HUES48 (cell line): Measurements from ENCODE around the gene PDRG1.

ENCODE experiments used
- H3K27ac ChIP-seq: one replicate; pipeline ENCODE4 v1.7.0; 2013; ENCODE audit warnings: low read depth, low read length, inconsistent platforms
- H3K27me3 ChIP-seq: 2 replicates; pipeline ENCODE4 v1.6.1; 2013; ENCODE audit warnings: mild to moderate bottlenecking, low read length; ENCODE audit not compliant: control insufficient read depth, insufficient read depth
- H3K36me3 ChIP-seq: 2 replicates; pipeline ENCODE4 v1.6.1; 2013; ENCODE audit warnings: low read length; ENCODE audit not compliant: control insufficient read depth, insufficient read depth
- H3K4me1 ChIP-seq: 2 replicates; pipeline ENCODE4 v1.6.1; 2013; ENCODE audit warnings: mild to moderate bottlenecking, low read length; ENCODE audit not compliant: control insufficient read depth, insufficient read depth
- H3K4me3 ChIP-seq: 2 replicates; pipeline ENCODE4 v1.5.1; 2013; ENCODE audit warnings: mild to moderate bottlenecking, low read depth, low read length
- H3K9ac ChIP-seq: 2 replicates; pipeline ENCODE4 v1.6.1; 2013; ENCODE audit warnings: mild to moderate bottlenecking, low read depth, low read length, moderate library complexity
- H3K9me3 ChIP-seq: 2 replicates; pipeline ENCODE4 v1.6.1; 2013; ENCODE audit warnings: low read length; ENCODE audit not compliant: control insufficient read depth, insufficient read depth

PDRG1 gene

DNA sequence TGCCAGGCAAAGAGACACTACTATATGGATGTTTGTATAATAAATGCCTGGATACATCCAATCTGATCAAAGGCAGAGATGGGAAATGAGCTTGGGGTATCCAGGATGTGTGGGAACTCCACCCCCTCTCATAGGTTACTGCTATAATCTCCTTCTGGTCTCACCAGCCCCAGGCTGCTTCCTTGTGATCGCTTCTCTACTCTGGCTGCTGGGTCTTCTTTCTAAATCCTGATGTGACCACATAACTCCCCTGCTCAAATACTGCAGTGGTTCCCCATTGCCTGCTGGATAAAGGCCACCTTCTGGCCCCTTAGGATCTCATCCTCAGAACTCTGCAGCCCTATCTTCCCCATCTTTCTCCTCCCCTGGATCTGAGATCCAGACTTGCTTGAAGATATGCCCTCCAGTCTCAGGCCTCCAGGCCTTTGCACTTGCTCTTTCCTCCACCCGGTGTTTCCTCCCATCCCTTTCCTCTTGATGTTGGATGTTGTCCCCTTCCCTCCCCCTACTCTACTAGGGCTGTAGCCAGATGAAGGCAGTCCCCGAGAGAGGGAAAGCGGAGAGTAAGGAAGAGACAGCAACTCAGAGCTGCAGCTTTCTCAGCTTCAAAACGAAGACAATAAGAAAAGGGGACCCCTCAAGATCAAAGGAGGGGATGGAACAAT is 15.3 kb upstream of the PDRG1 start:
- H3K27ac ChIP-seq, result peak overlapping the region; percentile 41
- no peaks in the 10 kb centered on the region for H3K36me3 ChIP-seq
- H3K4me3 ChIP-seq, result peak overlapping the region; percentile 70
- peaks cover 6% of the 10 kb centered on the region for H3K4me1 ChIP-seq
- peaks cover 28% of the 10 kb centered on the region for H3K27me3 ChIP-seq
- no peaks in the 10 kb centered on the region for H3K9me3 ChIP-seq
- no peak overlapping the region for H3K9ac ChIP-seq

DNA sequence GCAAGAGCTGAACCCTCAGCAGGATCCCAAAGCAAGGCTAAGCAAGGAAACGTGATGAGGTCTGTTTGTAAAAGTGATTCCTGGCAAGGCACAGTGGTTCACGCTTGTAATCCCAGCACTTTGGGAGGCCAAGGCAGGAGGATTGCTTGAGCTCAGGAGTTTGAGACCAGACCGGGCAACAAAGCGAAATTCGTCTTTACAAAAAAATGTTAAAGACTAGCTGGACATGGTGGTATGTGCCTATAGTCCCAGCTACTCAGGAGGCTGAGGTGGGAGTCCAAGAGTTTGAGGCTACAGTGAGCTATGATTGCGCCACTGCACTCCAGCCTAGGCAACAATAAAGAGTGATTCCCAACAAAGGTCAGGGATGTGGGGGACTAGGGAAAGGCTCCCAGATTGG is 12.0 kb upstream of the PDRG1 start:
- Histone ChIP-seq H3K9ac (no peak overlapping the region), H3K9me3 (no peaks in the 10 kb centered on the region), H3K27me3 (peaks cover 20% of the 10 kb centered on the region), H3K36me3 (no peaks in the 10 kb centered on the region), H3K4me1 (peaks cover 8% of the 10 kb centered on the region), H3K27ac (no peak overlapping the region), H3K4me3 (no peak overlapping the region)

DNA sequence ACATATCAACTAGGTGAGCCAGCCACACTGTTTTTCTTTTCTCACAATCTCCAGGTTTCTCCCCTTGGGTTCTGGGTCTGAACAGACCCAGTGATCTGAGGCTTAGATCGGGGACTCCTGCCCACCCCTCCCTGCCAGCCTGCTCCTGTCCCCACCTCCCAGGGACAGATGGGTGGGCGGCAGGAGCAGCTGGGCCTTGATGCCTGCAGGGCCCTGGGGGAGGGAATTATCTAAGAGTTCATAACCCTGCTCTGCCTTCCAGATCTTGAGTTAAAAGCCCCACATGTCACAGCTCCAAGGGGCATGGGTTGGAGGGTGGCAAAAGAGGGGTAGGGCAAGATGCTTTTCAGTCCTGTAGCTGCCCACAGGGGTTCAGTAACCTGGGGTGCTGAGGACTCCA is 10.9 kb upstream of the PDRG1 start:
- no peaks in the 10 kb centered on the region for H3K9me3 ChIP-seq
- no peak overlapping the region for H3K27ac ChIP-seq
- H3K36me3 ChIP-seq, result no peaks in the 10 kb centered on the region
- no peak overlapping the region for H3K9ac ChIP-seq
- no peak overlapping the region for H3K4me3 ChIP-seq
- peaks cover 8% of the 10 kb centered on the region for H3K4me1 ChIP-seq
- H3K27me3 ChIP-seq, result peaks cover 16% of the 10 kb centered on the region; the same call in 1 of the 2 replicates

DNA sequence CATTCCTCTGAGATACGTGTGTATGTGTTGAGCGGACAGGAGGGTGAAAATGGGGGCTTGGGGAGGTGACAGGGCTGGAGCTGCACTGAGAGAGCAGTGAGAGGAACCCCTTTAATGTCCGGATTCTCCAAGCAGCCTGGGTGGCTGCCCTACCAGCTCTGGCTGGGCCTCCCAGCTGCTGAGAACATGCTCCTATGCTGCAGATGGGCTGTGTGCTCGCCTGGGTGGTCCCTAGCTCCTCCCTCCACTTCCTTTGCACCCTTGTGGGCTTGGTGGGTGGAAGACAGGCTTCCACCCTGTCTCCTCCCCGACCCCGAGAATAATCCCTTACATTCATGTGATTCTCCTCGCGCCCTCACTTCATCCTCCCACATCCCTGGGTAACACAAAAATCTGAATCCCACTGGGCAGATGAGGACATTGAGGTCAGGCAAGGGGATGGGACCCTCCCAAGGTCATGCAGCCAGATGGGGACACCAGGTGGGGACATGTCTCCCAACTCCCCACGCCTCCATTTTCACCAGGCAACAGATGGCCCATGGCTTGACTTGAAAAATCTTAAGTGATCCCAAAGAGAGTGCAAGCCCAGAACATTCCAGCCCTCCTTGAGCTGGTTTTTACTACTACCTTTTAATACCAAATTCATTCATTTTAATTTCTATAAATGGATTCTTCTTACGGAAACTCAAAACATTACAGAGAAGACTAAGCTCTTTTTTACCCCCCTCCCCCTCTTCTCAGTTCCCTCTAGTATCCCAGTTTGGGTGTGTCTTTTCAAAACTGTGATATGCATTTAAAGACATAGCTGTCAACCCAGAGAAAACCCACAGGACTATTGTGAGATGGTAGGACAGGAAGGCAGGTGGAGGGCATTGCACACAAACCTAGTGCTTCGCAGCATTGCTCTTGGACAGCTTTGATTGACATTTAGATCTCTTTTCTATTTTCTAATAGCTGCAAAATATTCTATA is 5.0 kb upstream of the PDRG1 start:
- Histone ChIP-seq H3K4me3 (no peak overlapping the region), H3K9me3 (no peaks in the 10 kb centered on the region), H3K27ac (no peak overlapping the region), H3K4me1 (0 out of 2 replicates have a peak, but pooled peaks cover 3% of the 10 kb centered on the region), H3K27me3 (0 out of 2 replicates have a peak, but pooled peaks cover 3% of the 10 kb centered on the region), H3K9ac (no peak overlapping the region), H3K36me3 (no peaks in the 10 kb centered on the region)

DNA sequence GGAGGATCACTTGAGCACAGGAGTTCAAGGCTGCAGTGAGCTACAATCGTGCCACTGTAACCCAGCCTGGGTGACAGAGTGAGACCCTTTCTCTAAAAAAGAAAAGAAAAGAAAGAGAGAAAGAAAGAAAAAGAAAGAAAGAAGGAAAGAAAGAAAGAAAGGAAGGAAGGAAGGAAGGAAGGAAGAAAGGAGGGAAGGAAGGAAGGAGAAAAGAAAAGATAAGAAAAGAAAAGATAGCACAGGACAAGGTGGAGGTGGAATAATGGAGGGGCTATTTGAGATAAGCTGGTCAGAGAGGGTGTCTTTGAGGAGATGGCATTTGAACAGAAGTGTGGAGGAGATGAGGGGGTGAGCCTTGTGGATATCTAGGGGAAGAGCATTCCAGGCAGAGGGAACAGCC is 2.7 kb upstream of the PDRG1 start:
- 0 out of 2 replicates have a peak, but pooled peaks cover 3% of the 10 kb centered on the region for H3K27me3 ChIP-seq
- no peak overlapping the region for H3K4me3 ChIP-seq
- peaks cover 8% of the 10 kb centered on the region for H3K4me1 ChIP-seq
- H3K36me3 ChIP-seq, result peaks cover 10% of the 10 kb centered on the region
- H3K9me3 ChIP-seq, result no peaks in the 10 kb centered on the region
- no peak overlapping the region for H3K27ac ChIP-seq
- no peak overlapping the region for H3K9ac ChIP-seq

DNA sequence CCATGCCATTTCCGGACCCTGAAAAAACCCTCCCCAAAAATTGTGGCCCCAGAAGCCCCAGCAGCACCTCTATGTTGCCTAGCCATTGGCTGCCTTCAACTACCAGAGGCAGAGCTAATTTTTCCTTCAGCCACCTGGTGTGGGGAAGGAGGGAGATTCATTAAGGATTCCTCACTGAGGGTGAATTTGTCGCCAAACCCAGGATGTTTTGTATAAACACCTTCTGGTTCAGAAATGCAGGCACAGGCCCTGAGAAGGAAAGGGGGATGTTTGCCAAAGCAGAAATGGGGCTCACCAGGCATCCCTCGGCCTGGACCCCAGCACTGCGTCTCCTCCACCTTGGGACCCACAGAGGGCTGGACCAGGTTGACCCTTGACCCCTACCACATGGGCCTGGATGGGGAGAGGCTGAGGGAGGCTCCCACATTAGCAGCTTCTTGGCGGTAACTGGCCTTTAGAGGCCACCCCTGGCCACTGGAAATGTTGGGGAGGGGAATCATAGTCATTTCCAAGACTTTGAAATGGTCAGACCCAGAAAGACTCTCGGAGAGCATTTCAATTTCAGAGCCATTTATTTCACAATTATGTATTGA is 1.8 kb upstream of the PDRG1 start:
- H3K9ac ChIP-seq, result no peak overlapping the region
- H3K27ac ChIP-seq, result no peak overlapping the region
- H3K36me3 ChIP-seq, result peaks cover 19% of the 10 kb centered on the region
- H3K9me3 ChIP-seq, result no peaks in the 10 kb centered on the region
- peaks cover 7% of the 10 kb centered on the region for H3K4me1 ChIP-seq
- 0 out of 2 replicates have a peak, but pooled peaks cover 3% of the 10 kb centered on the region for H3K27me3 ChIP-seq
- H3K4me3 ChIP-seq, result no peak overlapping the region

DNA sequence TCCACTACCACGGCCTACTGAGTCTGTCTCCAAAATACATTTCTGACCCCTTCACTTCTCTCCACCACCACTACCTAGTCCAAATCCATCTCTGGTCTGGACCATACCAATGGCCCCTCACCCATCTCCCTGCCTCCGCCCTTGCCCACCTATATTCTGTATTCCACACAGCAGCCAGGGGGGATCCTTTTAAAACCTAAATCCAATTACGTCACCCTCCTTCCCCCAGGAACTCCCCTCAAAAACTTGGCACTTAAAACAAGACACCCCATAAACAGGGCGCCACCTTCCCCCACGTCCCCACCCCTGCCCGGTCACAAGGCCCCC is 680 bp downstream of the PDRG1 start:
- Histone ChIP-seq H3K27me3 (no peaks in the 10 kb centered on the region), H3K27ac (peak overlapping the region; percentile 73), H3K4me1 (peaks cover 7% of the 10 kb centered on the region), H3K9me3 (no peaks in the 10 kb centered on the region), H3K9ac (peak overlapping the region; percentile 77), H3K4me3 (peak overlapping the region; percentile 94), H3K36me3 (peaks cover 44% of the 10 kb centered on the region)

DNA sequence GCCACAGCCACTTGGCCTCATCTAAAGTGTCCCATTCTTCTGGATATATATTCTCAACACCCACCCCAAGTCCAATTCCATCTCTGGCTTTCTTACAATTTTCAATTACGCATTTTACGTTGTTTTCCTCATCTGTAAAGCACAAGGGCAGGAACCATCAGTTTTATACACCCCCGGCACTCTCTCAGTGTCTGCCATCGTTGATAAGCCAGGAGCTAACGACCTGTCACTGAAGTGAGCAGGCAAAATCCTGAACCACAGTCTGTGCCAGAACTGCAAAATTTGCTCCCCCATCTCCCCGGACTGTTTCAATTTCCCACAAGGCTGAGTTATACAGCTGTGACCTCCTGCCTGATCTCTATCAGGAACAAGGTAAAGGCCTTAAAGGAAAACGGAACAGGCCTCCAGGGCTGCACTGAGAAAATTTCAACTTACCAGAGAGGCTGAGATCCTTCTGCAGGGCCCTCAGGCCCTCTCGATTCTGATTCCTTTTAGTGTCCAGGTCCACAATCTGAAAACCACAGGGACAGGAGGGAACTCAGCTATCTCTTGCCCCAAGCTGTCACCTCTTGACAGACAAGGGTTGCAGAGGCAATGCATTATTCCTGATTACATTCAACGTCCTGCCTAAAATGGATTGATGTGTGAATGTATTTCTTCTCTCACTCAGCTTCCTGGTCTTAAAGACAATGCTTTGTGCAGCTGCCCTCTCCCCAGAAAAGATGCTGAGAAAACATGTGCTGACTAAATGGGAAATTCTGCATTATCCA is 1.8 kb downstream of the PDRG1 start:
- H3K4me3 ChIP-seq, result peak overlapping the region; percentile 94; the same call in 1 of the 2 replicates
- H3K9me3 ChIP-seq, result no peaks in the 10 kb centered on the region
- peaks cover 55% of the 10 kb centered on the region for H3K36me3 ChIP-seq
- H3K27ac ChIP-seq, result no peak overlapping the region
- no peak overlapping the region for H3K9ac ChIP-seq
- no peaks in the 10 kb centered on the region for H3K27me3 ChIP-seq
- peaks cover 7% of the 10 kb centered on the region for H3K4me1 ChIP-seq

DNA sequence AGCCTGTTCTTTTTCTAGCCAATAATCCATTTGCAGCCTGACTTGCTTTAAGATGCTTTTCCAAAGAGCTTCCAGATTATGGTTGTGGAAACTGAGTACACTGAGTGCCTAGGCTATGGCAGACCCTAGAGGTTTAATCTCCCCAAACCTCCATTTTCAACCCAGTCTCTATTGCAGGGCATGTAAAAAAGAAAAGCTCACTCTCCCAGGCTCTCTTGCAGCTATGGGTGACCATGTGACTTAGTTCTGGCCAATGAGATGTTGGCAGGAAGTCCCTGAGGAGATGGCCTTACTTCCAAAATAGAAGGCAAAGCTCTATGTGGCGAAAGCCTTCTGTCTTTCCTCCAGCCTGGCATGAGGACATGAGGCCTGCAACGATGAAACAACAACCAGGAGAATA is 3.8 kb downstream of the PDRG1 start:
- Histone ChIP-seq H3K27me3 (no peaks in the 10 kb centered on the region), H3K9me3 (no peaks in the 10 kb centered on the region), H3K27ac (no peak overlapping the region), H3K36me3 (peaks cover 61% of the 10 kb centered on the region), H3K4me1 (peaks cover 7% of the 10 kb centered on the region), H3K4me3 (no peak overlapping the region), H3K9ac (no peak overlapping the region)

DNA sequence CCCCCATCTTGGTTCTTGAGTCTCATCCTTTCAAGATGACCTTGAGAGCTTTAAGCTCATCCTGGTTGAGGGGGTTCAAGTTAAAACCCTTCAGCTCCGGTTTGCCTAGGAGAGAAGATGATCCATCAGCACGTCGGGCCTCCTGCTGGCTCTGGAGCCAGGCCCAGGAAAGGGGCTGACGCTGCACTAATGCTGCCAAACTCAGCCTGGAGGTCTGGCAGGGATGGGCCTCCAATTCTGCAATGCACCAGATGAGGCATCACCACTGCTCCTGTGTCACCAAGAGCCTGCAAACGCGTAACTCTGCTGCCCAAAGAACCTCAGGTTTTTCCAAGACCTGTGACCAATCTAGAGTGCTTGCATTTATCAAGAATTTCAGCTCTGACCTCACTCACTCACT is 6.1 kb downstream of the PDRG1 start:
- Histone ChIP-seq H3K27me3 (no peaks in the 10 kb centered on the region), H3K9ac (no peak overlapping the region), H3K27ac (no peak overlapping the region), H3K36me3 (peaks cover 61% of the 10 kb centered on the region), H3K9me3 (no peaks in the 10 kb centered on the region), H3K4me3 (no peak overlapping the region), H3K4me1 (peaks cover 4% of the 10 kb centered on the region)
